T-helper 22 cell (primary cell): Measurements from ENCODE around the gene TBX5.

ENCODE experiments used
- DNase-seq: peaks from one replicate; pipeline ENCODE4 v3.0.0-alpha.2; 2020; ENCODE audit warnings: low read depth

The TBX5 gene

GRCh38 chr12:114406316-114406983, 506 bp upstream of the TBX5 start:
- no peak for DNase-seq

- DNase-seq = no peak
These were observed 922 bp downstream of the TBX5 start for GRCh38 chr12:114404926-114405518.

- no peak for DNase-seq
These were observed 1.6 kb downstream of the TBX5 start for GRCh38 chr12:114404083-114404925.

GRCh38 chr12:114403690-114404066, 2.3 kb downstream of the TBX5 start:
- no peak for DNase-seq

- no peak for DNase-seq
These were observed 2.8 kb downstream of the TBX5 start for GRCh38 chr12:114403011-114403689.

- DNase-seq = no peak
These were observed 3.7 kb downstream of the TBX5 start for GRCh38 chr12:114402084-114402717.

- no peak for DNase-seq
These were observed 4.4 kb downstream of the TBX5 start for GRCh38 chr12:114401328-114402083.

- DNase-seq = no peak
These were observed 5.0 kb downstream of the TBX5 start for GRCh38 chr12:114400925-114401324.

GRCh38 chr12:114400361-114400811, 5.6 kb downstream of the TBX5 start:
- no peak for DNase-seq

- DNase-seq = no peak
These were observed 6.2 kb downstream of the TBX5 start for GRCh38 chr12:114399664-114400211.

- DNase-seq = no peak
These were observed 7.7 kb downstream of the TBX5 start for GRCh38 chr12:114397978-114398881.

GRCh38 chr12:114396869-114397719, 8.8 kb downstream of the TBX5 start:
- DNase-seq = no peak

- no peak for DNase-seq
These were observed 9.6 kb downstream of the TBX5 start for GRCh38 chr12:114396153-114396868.

GRCh38 chr12:114395755-114396152, 10.2 kb downstream of the TBX5 start:
- DNase-seq = no peak

GRCh38 chr12:114395233-114395632, 10.7 kb downstream of the TBX5 start:
- DNase-seq = no peak

GRCh38 chr12:114393569-114393968, 12.4 kb downstream of the TBX5 start:
- no peak for DNase-seq

- no peak for DNase-seq
These were observed 13.0 kb downstream of the TBX5 start for GRCh38 chr12:114392909-114393308.

GRCh38 chr12:114391088-114391487, 14.9 kb downstream of the TBX5 start:
- no peak for DNase-seq
